Activated CD8-positive, alpha-beta memory T cell treated with anti-CD3 and anti-CD28 coated beads, Interleukin-2, amount 50 U/mL, for 24 hours (primary cell): ENCODE data around the gene SERPINA5.
"Not testable (repeated sequence)": the region's sequence is repeated elsewhere in the genome, so short reads cannot be mapped to it uniquely, and the experiment has no call there.

ENCODE experiments used
- DNase-seq: peaks from one replicate; pipeline ENCODE4 v3.0.0-alpha.2; 2020; ENCODE audit errors: extremely low read depth

The SERPINA5 gene

GRCh38 chr14:94573475-94574277 lies 7.5 kb upstream of the SERPINA5 start:
- DNase-seq = no peak

- no peak for DNase-seq
These were observed 6.9 kb upstream of the SERPINA5 start for GRCh38 chr14:94574336-94574735.

- no peak for DNase-seq
These were observed 5.3 kb upstream of the SERPINA5 start for GRCh38 chr14:94575730-94576585.

- DNase-seq = not testable (repeated sequence)
These were observed 3.8 kb upstream of the SERPINA5 start for GRCh38 chr14:94577472-94577871.

- no peak for DNase-seq
These were observed 2.5 kb upstream of the SERPINA5 start for GRCh38 chr14:94578712-94579111.

- no peak for DNase-seq
These were observed 1.0 kb downstream of the SERPINA5 start for GRCh38 chr14:94582199-94582750.

GRCh38 chr14:94582851-94583250 lies 1.6 kb downstream of the SERPINA5 start:
- DNase-seq = no peak

GRCh38 chr14:94583557-94583956 lies 2.3 kb downstream of the SERPINA5 start:
- no peak for DNase-seq

GRCh38 chr14:94584591-94585280 lies 3.5 kb downstream of the SERPINA5 start:
- DNase-seq = no peak

GRCh38 chr14:94586635-94587034 lies 5.4 kb downstream of the SERPINA5 start:
- no peak for DNase-seq

GRCh38 chr14:94588311-94588710 lies 7.1 kb downstream of the SERPINA5 start:
- no peak for DNase-seq

- DNase-seq = no peak
These were observed 9.8 kb downstream of the SERPINA5 start for GRCh38 chr14:94591073-94591472.

GRCh38 chr14:94591871-94592270 lies 10.6 kb downstream of the SERPINA5 start:
- DNase-seq = no peak

- DNase-seq = no peak
These were observed 11.2 kb downstream of the SERPINA5 start for GRCh38 chr14:94592457-94592856.

GRCh38 chr14:94593376-94593748 lies 12.1 kb downstream of the SERPINA5 start:
- no peak for DNase-seq

- DNase-seq = no peak
These were observed 12.7 kb downstream of the SERPINA5 start for GRCh38 chr14:94593749-94594431.

- no peak for DNase-seq
These were observed 13.2 kb downstream of the SERPINA5 start for GRCh38 chr14:94594441-94594840.

GRCh38 chr14:94595912-94596311 lies 14.7 kb downstream of the SERPINA5 start:
- no peak for DNase-seq

GRCh38 chr14:94596361-94596760 lies 15.1 kb downstream of the SERPINA5 start:
- DNase-seq = no peak

- DNase-seq = no peak
These were observed 16.6 kb downstream of the SERPINA5 start for GRCh38 chr14:94597788-94598187.

- no peak for DNase-seq
These were observed 17.2 kb downstream of the SERPINA5 start for GRCh38 chr14:94598506-94598815.
